GM19328 (cell line): ENCODE data around the gene LGALS7.
"Not testable (repeated sequence)": the region's sequence is repeated elsewhere in the genome, so short reads cannot be mapped to it uniquely, and the experiment has no call there.

ENCODE experiments used
- ATAC-seq: cut with Tn5 transposase; IDR thresholded peaks from one replicate; pipeline ENCODE4 v1.9.1; 2021; ENCODE audit warnings: mild to moderate bottlenecking, moderate library complexity; ENCODE audit not compliant: unreplicated experiment

The LGALS7 gene

DNA sequence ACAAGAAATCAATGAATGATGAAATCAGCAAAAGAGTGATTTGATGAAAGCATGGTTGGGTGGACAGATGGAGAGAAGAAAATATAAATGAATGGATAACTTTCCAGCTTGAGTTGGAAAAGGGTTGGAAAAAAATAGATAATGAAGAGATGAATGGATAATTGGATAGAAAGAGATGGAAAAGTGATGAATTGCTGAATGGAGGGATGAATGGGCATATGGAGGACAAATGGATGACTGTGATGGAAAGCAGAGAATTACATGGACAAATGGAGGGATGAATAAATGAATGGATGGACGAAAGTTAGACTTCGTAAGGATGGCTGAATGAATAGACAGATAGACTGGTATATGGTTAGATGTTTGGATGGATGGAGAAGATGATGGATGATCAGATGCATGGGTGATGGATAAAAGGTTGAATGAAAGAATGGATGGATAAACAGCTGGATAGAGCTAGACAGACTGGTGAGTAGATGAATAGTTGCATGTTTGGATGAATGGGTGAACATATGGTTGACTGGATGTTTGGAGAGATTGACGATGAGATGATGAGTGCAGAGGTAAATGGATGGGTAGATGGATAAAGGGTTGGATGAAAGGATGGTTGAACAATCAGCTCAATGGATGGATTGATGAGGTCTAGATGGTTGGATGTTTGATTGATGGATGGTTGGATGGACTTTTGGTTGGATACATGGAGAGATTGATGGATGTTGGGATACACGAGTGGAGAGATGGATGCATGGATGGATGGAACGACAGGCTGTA lies 27.4 kb upstream of the LGALS7 start:
- no peak for ATAC-seq

DNA sequence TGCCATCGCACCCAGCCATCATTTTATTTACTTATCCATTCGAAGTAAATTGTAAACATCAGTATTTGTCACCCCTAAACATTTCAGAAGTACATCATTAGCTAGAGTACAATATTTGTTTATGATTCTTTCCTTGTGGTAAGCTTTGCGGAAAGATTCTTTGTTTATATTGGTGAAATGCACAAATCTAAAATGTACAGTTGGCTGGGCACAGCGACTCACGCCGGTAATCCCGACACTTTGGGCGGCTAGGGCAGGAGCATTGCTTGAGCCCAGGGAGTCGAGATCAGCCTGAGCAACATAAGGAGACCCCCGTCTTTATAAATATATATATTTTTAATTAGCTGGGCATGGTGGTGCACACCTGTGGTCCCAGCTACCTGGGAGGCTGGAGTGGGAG lies 25.8 kb upstream of the LGALS7 start:
- no peak for ATAC-seq

DNA sequence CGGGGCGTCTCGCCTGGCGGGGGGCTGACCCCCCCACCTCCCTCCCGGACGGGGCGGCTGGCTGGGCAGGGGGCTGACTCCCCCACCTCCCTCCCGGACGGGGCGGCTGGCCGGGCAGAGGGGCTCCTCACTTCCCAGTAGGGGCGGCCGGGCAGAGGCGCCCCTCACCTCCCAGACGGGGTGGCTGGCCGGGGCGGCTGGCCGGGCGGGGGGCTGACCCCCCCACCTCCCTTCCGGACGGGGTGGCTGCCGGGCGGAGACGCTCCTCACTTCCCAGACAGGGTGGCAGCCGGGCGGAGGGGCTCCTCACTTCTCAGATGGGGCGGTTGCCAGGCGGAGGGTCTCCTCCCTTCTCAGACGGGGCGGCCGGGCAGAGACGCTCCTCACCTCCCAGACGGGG lies 24.5 kb upstream of the LGALS7 start:
- ATAC-seq, result not testable (repeated sequence)

DNA sequence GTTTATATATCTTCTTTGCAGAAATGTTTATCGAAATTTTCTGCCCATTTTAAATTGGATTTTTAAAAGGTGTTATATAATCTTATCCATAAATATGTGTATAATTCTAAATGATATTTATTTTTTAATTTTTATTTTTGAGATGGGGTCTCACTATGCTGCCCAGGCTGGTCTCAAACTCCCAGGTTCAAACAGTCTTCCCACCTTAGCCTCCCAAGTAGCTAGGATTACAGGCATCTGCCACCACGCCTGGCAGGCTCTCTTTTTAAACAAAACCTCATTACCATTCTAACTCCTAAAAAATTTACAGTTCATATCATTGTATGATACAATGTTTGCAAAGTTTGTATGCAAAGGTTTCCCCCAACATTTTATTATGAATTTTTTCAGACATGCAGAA lies 22.8 kb upstream of the LGALS7 start:
- ATAC-seq, result no peak

DNA sequence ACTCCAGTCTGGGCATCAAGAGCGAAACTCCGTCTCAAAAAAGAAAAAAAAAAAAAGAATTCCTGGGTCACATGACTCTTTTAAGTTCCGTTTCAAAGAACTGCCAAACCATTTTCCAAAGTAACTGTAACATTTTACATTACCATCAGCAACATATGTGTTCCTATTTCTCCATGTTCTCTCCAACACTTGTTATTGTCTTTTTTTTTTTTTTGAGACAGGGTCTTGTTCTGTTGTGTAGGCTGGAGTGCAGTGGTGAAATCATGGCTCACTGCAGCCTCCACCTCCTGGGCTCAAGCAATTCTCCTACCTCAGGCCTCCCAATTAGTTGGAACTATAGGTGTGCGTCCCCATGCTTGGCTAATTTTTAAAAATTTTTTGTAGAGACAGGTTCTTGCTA lies 22.2 kb upstream of the LGALS7 start:
- ATAC-seq, result no peak

DNA sequence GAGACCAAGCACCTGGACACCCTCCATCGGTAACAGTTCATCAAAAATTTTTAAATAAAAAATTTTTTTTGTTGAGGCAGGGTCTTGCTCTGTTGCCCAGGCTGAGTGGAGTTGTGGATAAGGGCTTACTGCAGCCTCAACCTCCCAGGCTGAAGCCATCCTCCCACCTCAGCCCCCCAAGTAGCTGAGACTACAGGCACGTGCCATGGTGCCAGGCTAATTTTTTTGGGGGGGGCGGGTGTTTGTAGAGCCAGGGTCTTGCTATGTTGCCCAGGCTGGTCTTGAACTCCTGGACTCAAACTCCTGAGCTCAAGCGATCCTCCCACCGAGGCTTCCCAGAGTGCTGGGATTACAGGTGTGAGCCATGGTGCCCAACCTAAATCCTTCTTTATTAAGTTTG lies 20.4 kb upstream of the LGALS7 start:
- no peak for ATAC-seq

DNA sequence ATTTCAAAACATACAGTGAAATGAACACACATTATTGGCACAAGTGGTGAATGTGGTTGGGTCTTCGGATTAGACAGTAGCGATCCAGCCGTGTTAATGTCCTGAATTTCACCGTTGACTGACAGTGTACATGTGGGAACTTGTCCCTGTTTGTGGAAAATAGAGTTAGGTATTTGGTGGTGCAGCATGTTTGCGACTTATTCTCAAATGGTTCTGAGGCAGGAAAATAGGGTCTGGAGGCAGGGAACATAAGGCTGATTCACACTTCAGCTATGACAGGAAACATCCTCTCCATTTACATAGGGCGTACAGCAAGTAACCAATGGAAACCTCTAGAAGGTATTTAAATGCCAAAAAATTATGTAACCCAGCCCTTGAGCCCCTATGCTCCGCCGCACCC lies 19.9 kb upstream of the LGALS7 start:
- ATAC-seq, result no peak

DNA sequence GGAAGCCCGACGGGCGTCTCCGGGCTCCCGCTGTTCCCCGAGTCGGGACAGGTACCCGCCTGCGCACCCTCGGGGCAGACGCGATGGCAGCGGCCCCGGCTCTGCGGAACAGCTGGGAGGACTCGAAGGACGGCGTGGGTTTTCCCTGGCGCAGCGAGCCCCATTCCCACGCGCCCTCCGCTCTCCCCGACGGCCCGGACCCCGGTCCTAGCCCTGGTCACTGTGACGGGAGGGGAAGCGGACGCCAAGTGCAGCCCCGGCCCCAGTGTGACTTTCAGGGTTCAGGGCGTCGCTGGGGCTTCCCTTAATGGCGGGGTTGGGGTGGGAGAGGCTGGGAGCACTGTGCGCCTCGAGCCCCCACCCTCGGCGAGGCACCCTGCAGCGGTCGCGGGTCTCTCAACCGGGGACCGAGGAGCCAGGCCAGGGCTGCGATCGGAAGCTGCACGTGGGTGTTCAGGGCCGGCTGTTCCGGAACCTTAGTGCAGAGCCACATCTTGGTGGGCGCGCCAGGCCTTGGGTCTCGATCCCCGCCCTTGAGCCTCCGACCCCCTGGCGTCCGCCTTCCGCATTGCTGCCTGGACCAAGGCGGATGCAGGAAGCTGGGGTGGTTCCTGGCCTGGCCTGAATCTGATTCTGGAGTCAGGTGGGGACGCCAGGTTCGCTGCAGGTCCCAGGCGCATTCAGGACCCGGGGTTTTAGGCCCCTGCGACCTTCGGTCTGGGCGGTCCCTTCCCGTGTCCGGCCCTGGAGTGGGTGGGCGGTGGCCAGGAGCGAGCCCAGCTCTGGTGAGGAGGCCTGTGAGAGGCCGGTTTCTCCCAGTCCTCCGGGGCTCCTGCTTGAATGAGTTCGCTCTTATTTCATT lies 19.2 kb upstream of the LGALS7 start:
- ATAC-seq, result no peak

DNA sequence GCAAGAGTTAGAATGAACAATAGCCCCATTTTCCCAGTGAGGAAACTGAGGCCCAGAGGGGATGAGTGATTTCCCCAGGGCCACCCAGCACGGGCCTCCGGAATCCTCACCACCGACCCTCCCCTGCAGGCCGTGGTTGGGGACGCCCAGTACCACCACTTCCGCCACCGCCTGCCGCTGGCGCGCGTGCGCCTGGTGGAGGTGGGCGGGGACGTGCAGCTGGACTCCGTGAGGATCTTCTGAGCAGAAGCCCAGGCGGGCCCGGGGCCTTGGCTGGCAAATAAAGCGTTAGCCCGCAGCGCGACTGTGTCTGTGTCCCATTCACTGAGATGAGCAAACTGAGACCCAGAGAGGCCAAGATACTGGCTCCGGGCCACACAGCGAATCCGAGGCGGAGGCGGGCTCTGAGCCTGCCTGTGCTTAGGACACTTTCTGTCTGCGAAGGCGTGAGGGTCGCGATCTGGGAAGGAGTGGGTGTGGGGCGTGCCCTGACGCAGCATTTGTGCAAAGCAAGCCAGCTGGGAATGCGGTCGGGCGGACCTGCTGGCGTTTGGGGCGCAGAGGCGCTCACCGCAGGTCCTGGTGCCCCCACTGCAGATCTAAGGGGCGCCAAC lies 18.2 kb upstream of the LGALS7 start:
- ATAC-seq, result not testable (repeated sequence)

DNA sequence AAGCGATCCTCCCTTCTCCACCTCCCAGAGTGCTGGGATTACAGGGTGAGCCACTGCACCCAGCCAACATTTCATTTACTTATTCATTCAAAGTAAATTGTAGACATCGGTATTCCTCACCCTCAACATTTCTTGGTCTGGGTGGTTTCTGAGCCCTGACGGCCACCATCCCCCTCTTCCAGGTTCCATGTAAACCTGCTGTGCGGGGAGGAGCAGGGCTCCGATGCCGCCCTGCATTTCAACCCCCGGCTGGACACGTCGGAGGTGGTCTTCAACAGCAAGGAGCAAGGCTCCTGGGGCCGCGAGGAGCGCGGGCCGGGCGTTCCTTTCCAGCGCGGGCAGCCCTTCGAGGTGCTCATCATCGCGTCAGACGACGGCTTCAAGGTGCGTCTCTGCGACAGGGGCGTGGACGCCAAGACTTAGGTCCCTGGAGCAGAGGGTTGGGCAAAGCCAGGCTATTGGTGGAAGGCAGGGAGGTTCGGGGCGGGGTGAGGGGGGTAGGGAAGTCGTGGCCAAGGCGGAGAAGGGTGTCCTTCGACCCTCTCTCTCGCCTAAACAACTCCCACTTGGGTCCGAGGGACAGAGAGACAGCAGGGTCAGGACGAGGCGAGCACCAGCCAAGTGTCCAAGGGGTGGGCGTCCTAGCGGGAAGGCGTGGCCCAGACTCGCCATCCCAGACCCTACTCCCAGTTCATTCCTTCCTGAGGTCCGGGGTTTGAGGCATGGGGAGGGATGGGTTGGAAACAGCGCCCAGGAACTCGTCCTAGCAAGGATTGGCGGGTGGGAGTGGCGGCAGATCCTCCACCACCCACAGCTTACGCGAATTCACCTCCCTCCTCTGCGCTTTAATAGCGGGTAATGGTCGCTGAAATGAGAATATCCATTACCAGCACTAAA lies 17.4 kb upstream of the LGALS7 start:
- not testable (repeated sequence) for ATAC-seq

DNA sequence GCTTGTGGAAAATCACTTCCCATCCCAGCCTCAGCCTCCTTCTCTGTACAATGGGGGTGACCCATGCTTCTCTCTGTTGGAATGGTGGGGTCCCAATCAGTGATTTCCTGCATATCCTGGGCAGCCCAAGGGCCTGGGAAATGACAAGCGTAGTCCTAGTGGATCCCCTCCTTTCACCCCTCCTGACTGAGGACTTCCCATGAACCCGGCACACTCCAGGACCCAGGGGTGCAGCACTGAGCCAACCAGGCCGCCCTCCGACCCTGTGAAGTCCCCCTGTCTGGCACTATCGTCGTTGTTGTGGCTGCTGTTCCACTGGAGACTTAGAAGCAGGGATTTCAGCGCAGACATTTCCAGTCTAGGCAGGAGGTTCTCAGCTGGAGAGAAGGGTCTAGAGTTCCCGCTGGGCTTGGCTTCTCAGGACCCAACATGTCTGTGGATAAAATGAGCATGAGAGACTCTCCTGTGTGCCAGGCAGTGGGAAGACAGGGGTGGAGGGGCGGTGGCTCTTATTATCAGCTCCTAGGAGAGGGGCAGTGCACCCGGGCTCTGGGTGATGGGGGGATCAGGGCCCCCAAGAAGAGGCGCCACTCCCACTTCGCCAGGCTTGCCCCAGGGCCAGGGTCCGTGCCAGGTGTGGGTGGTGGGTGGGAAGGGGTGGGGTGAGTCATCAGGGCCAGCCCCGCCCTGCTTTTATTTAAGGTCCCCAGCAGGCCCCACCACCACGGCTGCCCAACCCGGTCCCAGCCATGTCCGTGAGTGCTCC lies 15.3 kb upstream of the LGALS7 start, which contains the start of gene LGALS7B:
TSS of gene LGALS7B (plus strand) at position 723 of the 766 bp plus-strand sequence. CDS start at position 750, 27 bp downstream.
- no peak for ATAC-seq

DNA sequence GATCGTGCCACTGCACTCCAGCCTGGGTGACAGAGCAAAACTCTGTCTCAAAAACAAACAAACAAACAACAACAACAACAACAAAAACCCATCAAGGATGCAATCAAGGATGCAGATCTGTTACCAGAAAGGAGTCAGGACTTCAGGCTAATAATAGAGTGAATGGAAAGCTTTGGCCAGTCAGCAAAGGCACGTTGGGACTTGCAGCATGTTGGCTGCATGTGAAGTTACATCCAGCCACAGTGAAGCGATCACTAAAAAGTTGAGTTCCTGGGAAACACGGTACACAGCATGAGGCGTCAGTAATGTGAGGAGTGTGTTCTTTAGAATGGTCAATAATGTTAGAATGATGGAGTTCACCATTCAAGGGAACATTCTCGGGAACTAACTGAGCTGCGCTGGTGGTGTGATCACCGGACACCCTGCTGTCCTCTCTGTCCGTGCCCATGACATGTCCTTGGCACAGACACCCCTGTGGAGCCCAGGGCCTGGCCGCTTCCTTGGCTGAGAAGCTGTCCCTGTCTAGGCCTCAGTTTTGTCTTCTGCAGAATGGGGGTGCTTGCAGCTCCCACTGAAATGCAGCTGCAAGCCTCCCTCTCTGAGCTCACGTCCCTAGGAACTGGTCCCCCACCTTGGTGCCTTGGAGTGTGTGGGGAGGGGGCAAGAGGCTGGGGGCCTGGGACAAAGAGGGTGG lies 13.4 kb upstream of the LGALS7 start:
- no peak for ATAC-seq

DNA sequence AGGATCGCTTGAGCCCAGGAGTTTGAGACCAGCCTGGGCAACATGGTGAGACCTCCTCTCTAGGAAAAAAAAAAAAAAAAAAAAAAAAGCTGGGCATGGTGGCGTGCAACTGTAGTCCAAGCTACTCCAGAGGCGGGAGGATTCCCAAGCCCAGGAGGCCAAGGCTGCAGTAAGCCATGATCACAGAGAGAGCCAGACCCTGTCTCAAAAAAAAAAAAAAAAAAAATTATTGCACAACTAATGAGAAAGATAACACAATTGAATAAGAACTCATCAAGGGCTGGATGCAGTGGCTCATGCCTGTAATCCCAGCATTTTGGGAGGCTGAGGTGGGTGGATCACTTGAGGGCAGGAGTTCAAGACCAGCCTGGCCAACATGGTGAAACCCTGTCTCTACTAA lies 12.7 kb upstream of the LGALS7 start:
- not testable (repeated sequence) for ATAC-seq

DNA sequence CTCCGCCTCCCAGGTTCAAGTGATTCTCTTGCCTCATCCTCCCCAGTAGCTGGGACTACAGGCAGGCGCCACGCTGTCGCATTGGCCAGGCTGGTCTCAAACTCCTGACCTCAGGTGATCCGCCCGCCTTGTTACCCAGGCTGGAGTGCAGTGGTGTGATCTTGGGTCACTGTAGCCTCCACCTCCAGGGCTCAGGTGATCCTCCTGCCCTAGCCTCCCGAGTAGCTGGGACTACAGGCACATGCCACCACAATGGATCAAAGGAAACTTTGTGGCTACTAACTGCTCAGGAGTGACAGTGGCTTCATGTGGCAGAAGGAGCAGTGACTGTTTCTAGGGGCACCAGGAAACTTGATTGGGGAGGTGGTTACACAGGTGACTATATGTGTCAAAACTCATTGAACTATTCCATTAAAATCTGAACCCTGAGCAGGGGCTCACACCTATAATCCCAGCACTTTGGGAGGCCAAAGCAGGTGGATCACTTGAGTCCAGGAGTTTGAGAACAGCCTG lies 11.9 kb upstream of the LGALS7 start:
- ATAC-seq, result no peak

DNA sequence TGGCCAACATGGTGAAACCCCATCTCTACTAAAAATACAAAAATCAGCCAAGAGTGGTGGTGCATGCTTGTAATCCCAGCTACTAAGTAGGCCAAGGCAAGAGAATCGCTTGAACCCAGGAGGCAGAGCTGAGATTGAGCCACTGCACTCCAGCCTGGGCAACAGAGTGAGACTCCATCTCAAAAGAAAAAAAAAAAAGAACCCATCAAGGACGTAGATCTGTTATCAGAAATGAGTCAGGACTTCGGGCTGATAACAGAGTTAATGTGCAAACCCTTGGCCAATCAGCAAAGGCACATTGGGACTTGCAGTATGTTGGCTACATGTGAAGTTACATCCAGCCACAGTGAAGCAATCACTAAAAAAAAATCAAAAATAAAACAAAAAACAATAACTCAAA lies 10.9 kb upstream of the LGALS7 start:
- ATAC-seq, result no peak

DNA sequence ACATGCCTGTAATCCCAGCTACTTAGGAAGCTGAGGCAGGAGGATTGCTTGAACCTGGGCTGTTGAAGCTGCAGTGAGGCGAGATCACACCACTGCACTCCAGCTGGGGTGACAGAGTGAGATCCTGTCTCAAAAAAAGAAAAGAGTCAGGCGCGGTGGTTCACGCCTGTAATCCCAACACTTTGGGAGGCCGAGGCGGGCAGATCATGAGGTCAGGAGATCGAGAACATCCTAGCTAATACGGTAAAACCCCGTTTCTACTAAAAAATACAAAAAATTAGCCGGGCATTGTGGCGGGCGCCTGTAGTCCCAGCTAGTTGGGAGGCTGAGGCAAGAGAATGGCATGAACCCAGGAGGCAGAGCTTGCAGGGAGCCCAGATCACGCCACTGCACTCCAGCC lies 8.9 kb upstream of the LGALS7 start:
- ATAC-seq, result not testable (repeated sequence)

DNA sequence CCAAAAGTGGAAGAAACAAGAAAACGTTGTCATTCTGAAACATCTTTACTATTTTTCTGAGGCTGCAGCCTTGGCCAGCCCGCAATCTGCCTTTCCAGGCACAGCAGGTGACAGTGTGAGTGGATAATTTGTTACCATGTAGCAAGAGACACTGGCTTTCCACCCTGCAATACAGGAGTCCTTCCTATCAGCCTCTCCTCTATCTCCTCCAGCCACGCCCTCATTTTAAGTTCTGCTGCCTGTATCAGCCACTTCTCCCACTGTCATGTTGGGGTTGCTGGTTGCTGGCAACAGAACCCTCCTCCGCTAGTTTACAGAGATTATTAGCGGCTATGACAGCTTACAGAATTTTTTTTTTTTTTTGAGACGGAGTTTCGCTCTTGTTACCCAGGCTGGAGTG lies 7.7 kb upstream of the LGALS7 start:
- ATAC-seq, result no peak

DNA sequence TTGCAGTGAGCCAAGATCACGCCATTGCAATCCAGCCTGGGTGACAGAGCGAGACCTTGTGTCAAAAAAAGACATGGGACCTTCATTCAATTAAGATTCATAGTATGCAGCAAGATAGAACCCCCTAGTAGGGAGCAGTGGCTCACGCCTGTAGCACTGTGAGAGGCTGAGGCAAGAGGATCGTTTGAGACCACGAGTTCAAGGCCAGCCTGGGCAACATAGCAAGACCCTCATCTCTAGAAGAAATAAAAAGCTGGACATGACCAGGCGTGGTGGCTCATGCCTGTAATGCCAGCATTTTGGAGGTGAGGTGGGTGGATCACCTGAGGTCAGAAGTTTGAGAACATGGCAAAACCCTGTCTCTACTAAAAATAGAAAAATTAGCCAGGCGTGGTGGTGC lies 7.1 kb upstream of the LGALS7 start:
- no peak for ATAC-seq

DNA sequence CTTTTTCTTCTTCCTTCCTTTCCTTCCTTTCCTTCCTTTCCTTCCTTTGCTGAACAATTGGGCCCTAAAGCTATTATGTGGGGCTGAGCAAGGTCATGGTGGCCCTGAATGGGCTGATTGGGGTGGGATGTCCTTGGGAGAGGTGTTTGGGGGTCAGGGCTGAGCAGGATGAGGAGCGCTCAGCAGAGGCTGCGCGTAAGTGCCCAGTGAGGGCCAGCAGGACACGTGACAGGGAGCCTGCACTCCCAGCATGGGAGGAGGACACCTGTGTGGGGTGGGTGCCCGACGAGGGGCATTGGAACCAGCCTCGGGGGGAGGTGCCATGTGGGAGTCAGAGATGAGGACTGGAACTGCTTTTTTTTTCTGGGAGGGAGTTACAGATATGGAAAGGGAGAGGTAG lies 5.4 kb upstream of the LGALS7 start:
- ATAC-seq, result no peak
